Testis (tissue), 3 donors: ENCODE measurements around the gene MPHOSPH9. TPM values are rescaled to one million over a fixed set of nuclear protein-coding genes. Genes with fewer than 3 reads are reported as not detected.

Source experiments
- DNase-seq: peaks from one replicate; pipeline ENCODE4 v3.0.0-alpha.2; 2019
- H3K27ac ChIP-seq, 2 donors: fragments of 200-600 bp; sonication (generic); one replicate each; pipeline ENCODE4 v1.5.1; 2019
- H3K27me3 ChIP-seq: fragments of 200-600 bp; sonication (generic); one replicate; pipeline ENCODE4 v1.5.1; 2019
- H3K36me3 ChIP-seq: fragments of 200-600 bp; sonication (generic); one replicate; pipeline ENCODE4 v1.5.1; 2017; ENCODE audit warnings: low read depth; ENCODE audit errors: missing control alignments
- H3K4me1 ChIP-seq: fragments of 200-600 bp; sonication (generic); one replicate; pipeline ENCODE4 v1.5.1; 2019
- H3K4me3 ChIP-seq, 2 donors: fragments of 200-600 bp; sonication (generic); one replicate each; pipeline ENCODE4 v1.5.1; 2017 to 2019
- H3K9me3 ChIP-seq: fragments of 200-600 bp; sonication (generic); one replicate; pipeline ENCODE4 v1.5.1; 2017
- POLR2A ChIP-seq: fragments of 450-650 bp; IDR thresholded peaks from one replicate; pipeline ENCODE4 v1.6.1; 2017; ENCODE audit warnings: antibody characterized with exemption, mild to moderate bottlenecking, moderate library complexity
- WGBS, 2 donors: methylation state at CpG; one replicate each; pipeline ENCODE4 v1.1.5; 2018; 5-methylcytosine and 5-hydroxymethylcytosine counted together
- intact Hi-C: fragments of 100-400 bp; cut with DNase I; formaldehyde crosslinking; loops from one replicate; pipeline ENCODE4 v1.15.1; 2023; ENCODE audit warnings: low total_unique reads
- polyA plus RNA-seq: library from polyadenylated mRNA; stranded (reverse); fragments of 350-450 nt; fragmentation: Illumina TruSeq; extraction: RNeasy Lipid Tissue Mini Kit (QIAGEN cat#74804); gene quantifications from one replicate; pipeline ENCODE4 v1.2.3, GENCODE V29; 2014; ENCODE audit warnings: low read depth, low replicate concordance; ENCODE audit not compliant: insufficient read depth
- total RNA-seq, 2 donors: library from RNA; depleted of rRNA; stranded (reverse); fragments of >200 nt; gene quantifications; one replicate each; pipeline ENCODE4 v1.2.3, GENCODE V29; 2016
- TF ChIP-seq, protein P1 (sequence below), 3 experiments: fragments of 450-650 bp in 2 of 3; fragments of 200-600 bp in 1 of 3; sonication (generic) in 1 of 3; IDR thresholded peaks; one replicate each; pipeline ENCODE4 v1.5.1; 2016 to 2019; ENCODE audit warnings: antibody characterized with exemption in 3 of 3, mild to moderate bottlenecking in 2 of 3, moderate library complexity in 1 of 3

MPHOSPH9 gene
- total and polyA plus RNA-seq, 3 donors from 2014 or later: 28.8 to 81.1 (median 60.3) TPM

DNA sequence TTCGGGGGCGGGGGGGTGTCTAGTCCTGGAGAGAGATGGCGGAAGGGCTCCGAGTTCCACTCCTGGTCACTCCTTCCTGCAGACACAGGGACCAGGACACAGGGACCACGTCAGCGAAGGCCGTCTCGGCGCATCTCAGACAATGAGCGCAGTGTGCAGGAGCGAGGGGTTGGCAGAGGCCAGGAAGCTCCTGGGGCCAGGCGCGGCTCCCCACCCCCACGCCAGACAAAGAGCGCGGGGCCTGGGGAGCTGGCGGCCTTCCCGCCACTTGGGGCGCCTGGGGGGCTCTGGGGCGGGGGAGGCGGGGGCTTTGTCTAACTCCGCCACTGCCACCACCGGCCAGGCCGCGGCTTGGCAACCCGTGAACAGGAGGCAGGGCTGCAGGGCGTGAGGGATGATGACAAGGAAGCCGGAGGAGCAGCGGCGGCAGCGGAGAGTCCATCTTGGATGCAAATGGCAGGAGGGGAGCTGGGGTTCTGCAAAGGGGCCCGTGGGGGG, 36.5 kb upstream of the MPHOSPH9 start:
- H3K4me3 ChIP-seq: peak overlapping the region; percentile 77 to 83
- H3K4me1 ChIP-seq: peaks cover 29% of the 10 kb centered on the region
- intact Hi-C loops: no loop called here
- H3K27ac ChIP-seq: peak overlapping the region; percentile 86
- no peaks in the 10 kb centered on the region for H3K27me3 ChIP-seq
- DNase-seq: peak; percentile 93
- WGBS, 2 donors: 1 to 3% methylated on average over 13 to 31 of the region's 32 CpGs
- TF ChIP-seq, protein P1, sequence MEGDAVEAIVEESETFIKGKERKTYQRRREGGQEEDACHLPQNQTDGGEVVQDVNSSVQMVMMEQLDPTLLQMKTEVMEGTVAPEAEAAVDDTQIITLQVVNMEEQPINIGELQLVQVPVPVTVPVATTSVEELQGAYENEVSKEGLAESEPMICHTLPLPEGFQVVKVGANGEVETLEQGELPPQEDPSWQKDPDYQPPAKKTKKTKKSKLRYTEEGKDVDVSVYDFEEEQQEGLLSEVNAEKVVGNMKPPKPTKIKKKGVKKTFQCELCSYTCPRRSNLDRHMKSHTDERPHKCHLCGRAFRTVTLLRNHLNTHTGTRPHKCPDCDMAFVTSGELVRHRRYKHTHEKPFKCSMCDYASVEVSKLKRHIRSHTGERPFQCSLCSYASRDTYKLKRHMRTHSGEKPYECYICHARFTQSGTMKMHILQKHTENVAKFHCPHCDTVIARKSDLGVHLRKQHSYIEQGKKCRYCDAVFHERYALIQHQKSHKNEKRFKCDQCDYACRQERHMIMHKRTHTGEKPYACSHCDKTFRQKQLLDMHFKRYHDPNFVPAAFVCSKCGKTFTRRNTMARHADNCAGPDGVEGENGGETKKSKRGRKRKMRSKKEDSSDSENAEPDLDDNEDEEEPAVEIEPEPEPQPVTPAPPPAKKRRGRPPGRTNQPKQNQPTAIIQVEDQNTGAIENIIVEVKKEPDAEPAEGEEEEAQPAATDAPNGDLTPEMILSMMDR (IDR thresholded peaks at IDR 0.05): peak in 1 of 3 experiments; percentile 14
- no peak for TF ChIP-seq POLR2A
- no peaks in the 10 kb centered on the region for H3K9me3 ChIP-seq
- no peaks in the 10 kb centered on the region for H3K36me3 ChIP-seq

GRCh38 chr12:123268850-123269249, 35.9 kb upstream of the MPHOSPH9 start:
- 47 to 59% methylated on average over 12 to 13 of the region's 13 CpGs for WGBS, 2 donors

DNA sequence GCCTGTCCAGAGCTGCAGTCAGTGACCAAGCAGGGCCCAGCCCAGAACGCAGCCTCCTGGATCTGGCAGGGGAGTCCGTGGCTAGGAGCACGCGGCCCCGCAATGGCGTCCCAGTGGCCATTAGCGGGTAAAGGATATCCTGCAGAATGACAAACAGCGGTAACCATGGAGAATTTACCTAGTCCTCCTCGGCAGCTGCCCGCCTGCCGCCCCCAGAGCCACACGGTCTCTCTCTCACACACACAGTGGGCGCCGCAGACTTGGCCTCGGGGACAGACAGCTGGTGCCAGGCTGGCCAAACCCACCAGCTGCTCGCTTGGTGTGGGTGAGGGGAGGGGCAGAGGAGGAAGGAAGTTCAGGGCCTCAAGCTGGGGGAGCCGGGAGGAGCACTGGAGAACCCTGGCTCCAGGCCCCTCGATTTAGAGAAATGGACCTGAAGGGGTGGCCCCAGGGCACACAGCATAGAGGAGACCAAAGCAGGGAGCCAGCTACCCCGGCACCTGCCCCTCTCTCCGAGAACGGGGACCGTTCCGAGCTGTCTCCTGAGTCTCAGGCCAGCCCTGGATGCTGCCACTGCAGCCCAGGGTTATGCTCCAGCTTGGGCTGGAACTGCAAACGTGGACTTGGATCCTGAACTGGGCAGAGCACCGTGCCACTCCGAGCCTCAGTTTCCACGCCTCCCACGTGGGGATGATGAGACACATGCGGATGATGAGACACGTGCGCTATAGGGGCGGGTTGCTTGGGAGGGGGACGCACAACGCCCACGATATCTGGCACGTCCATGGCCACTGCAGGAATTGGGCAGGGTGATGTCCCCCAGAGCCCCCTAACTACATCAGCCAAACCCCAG, 35.3 kb upstream of the MPHOSPH9 start:
- H3K4me1 ChIP-seq: peaks cover 29% of the 10 kb centered on the region
- H3K36me3 ChIP-seq: no peaks in the 10 kb centered on the region
- whole genome bisulfite sequencing, 2 donors: 45 to 56% methylated on average over 12 to 36 of the region's 36 CpGs
- no peak for DNase-seq
- TF ChIP-seq, protein P1 (IDR thresholded peaks at IDR 0.05): no peak
- TF ChIP-seq POLR2A: no peak
- peak overlapping the region; percentile 72 to 86 for H3K27ac ChIP-seq
- H3K9me3 ChIP-seq: no peaks in the 10 kb centered on the region
- H3K4me3 ChIP-seq: no peak overlapping the region
- intact Hi-C loops: no loop called here
- H3K27me3 ChIP-seq: no peaks in the 10 kb centered on the region

More at GRCh38 chr12:123268850-123269249, 35.9 kb upstream of the MPHOSPH9 start:
- Histone ChIP-seq H3K36me3 (no peaks in the 10 kb centered on the region), H3K4me1 (peaks cover 29% of the 10 kb centered on the region), H3K27me3 (no peaks in the 10 kb centered on the region), H3K4me3 (peak overlapping the region in 1 of 2 donors; percentile 83), H3K9me3 (no peaks in the 10 kb centered on the region), H3K27ac (peak overlapping the region; percentile 86)
- intact Hi-C loops: no loop called here
- TF ChIP-seq POLR2A: no peak
- TF ChIP-seq, protein P1 (IDR thresholded peaks at IDR 0.05): no peak
- no peak for DNase-seq

DNA sequence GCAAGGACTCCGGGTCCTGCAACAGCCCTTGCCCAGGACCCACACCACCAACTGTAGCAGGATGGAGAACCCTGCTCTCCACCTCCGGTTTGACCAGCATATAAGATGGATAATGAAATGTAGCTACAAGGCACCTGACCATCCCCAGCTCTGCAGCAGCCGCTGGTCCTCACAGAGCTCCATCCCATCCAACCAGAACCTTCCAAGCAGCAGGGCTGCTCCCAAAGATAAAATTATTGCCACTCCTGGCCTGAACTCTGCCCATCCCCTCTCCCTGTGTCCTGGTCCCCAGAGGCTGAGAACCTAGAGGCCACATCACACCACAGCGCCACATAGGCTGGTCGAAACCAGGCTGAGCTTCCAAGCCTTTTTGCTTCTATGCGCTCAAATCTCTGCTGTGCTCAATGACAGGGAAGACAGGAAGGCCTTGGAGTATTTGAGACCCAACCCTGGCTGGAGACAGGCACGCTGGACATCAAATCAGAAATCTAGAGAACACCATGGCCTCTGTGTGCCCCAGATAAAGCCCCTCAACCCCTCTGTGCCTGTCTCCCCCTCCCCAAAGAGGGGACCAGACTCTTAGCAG, 34.5 kb upstream of the MPHOSPH9 start:
- DNase-seq: no peak
- Histone ChIP-seq H3K27me3 (no peaks in the 10 kb centered on the region), H3K36me3 (no peaks in the 10 kb centered on the region), H3K9me3 (no peaks in the 10 kb centered on the region), H3K27ac (peak overlapping the region in 1 of 2 donors; percentile 72), H3K4me1 (peaks cover 29% of the 10 kb centered on the region), H3K4me3 (no peak overlapping the region)
- TF ChIP-seq POLR2A: no peak
- TF ChIP-seq, protein P1 (IDR thresholded peaks at IDR 0.05): no peak
- WGBS, 2 donors: 86 to 87% methylated on average over 7 of the region's 7 CpGs
- intact Hi-C loops: no loop called here
